ENCODE results near the gene TMEM63A.
"Not testable (repeated sequence)": the region's sequence is repeated elsewhere in the genome, so short reads cannot be mapped to it uniquely, and the experiment has no call there.

TMEM63A gene

GRCh38 chr1:225843426-225843795 lies 38.8 kb downstream of the TMEM63A start:
- DNase-seq = no peak

DNA sequence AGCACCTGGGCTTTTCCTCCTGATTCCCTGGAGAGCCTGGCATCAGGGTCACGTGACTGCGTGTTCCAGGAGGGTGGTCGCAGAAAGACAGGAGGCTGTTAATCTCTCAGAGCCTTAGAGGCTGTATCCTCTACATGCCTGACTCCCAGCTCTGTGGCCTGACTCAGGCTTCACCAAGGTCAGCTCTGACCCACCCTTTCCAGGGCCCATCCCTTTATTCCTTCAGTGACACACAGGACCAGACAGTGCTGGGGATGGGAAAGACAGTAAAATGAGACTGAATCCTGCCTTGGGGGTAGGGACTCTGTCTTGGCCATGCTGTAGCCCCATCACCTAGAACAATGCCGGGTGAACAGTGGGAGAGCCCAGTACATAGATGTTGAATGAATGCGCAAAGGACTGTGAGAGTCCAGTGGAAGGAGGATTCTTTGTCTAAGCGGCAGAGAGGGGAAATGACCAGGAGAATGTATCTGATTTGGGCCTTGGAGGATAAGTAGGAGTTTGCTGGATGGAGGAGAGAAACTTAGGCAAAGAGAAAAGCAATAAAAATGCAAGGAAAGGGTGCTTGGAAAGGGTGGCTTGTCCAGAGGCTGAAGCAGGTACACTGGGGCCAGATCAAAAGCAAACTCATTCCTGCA lies 39.3 kb downstream of the TMEM63A start:
- no peak for DNase-seq

- DNase-seq = no peak
These were observed 40.1 kb downstream of the TMEM63A start for GRCh38 chr1:225842074-225842473.

GRCh38 chr1:225840713-225841112 lies 41.5 kb downstream of the TMEM63A start:
- no peak for DNase-seq

DNA sequence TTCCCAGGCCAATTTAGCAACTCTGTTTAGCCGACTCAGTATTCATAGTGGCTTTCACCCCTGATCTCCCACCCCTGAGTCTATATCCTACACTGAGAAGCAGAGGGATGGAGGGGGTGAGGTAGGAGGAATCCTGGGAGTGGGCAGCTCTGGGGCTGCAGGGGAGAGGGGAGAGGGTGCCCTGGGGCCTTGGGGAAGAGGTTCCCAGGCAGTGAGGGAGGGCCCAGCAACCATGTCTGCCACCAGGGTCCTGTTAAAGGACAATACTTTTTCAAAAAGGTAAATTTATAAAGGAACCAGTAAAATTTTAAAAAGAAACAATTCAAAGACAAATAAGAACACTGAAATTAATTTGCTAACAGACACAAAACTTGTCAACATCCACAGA lies 42.0 kb downstream of the TMEM63A start:
- no peak for DNase-seq

GRCh38 chr1:225838793-225839192 lies 43.4 kb downstream of the TMEM63A start:
- no peak for DNase-seq

DNA sequence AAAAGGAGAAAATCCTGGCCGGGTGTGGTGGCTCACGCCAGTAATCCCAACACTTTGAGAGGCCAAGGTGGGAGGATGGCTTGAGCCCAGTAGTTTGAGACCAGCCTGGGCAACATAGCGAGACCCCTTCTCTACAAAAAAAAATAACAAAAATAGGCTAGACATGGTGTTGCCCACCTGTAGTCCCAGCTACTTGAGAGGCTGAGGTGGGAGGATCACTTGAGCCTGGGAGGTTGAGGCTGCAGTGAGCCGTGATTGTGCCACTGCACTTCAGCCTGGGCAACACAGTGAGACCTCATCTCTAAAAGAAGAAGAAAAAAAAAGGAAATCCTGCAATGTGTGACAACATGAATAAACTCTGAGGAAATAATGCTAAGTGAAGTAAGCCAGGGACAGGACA lies 45.9 kb downstream of the TMEM63A start:
- DNase-seq = not testable (repeated sequence)

DNA sequence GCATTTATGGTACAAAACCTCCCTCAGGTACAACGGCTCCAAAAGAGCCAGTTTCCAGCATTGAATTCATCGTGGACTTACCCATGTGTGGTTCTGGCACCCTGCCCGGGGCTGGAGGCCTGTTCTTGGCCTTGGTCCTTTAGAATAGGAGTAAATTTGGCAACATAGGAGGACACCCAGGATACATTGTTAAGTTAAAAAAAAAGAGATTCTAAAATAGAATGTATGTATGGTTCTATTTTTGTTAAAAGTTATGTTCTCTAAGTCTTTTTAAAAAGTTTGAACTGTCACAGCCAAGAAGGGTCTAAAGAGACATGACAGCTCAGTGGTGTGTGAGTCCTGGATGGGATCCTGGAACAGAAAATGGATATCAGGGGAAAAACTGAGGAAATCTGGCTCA lies 46.3 kb downstream of the TMEM63A start:
- DNase-seq = no peak

- DNase-seq = no peak
These were observed 47.5 kb downstream of the TMEM63A start for GRCh38 chr1:225834417-225835329.

- DNase-seq = no peak
These were observed 51.3 kb downstream of the TMEM63A start for GRCh38 chr1:225830841-225831240.

GRCh38 chr1:225828706-225829345 lies 53.4 kb downstream of the TMEM63A start:
- DNase-seq = no peak

- DNase-seq = no peak
These were observed 55.1 kb downstream of the TMEM63A start for GRCh38 chr1:225827076-225827475.

- DNase-seq = no peak
These were observed 56.6 kb downstream of the TMEM63A start for GRCh38 chr1:225825607-225826007.

DNA sequence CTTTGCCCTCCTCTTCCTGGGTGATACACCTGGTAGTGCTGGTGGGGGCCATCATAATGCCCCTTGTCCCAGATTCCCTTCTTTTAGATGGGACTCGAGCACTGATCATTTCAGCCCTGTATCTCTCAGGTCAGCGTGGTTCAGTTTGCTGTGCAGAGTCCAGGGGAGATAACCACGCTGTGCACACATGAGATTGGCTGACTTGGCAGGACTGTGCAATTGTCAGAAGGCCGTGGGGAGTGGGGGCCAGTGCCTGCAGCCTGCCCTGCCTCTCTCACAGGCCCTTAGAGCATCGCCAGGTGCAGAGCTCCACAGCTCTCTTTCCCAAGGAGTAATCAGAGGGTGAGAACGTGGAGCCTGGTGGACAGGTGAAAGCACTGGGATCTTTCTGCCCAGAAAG lies 57.1 kb downstream of the TMEM63A start:
- DNase-seq = no peak

- no peak for DNase-seq
These were observed 57.6 kb downstream of the TMEM63A start for GRCh38 chr1:225824533-225824941.

DNA sequence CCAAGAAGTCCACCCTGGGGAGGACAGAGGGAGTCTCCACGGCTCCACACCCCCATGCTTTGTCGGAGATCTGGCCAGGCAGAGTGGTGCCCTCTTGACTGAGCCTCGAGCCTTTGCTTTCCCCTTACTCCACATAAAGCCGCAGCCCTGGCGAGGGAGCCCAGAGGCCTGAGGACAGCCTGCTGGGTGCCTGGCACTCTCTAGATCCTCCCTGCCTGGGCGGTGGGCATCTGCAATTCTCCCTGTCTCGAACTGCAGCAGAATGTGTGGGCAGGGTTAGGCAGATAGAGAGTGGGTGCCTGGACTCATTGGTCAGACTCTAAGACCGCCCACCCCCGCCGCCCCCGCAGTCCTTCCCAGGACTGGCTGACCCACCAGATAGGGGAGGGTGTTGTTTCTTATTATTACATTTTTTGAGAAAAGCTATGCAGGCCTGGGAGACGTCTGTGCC lies 58.3 kb downstream of the TMEM63A start:
- no peak for DNase-seq

GRCh38 chr1:225822655-225823403 lies 59.4 kb downstream of the TMEM63A start:
- DNase-seq = no peak

DNA sequence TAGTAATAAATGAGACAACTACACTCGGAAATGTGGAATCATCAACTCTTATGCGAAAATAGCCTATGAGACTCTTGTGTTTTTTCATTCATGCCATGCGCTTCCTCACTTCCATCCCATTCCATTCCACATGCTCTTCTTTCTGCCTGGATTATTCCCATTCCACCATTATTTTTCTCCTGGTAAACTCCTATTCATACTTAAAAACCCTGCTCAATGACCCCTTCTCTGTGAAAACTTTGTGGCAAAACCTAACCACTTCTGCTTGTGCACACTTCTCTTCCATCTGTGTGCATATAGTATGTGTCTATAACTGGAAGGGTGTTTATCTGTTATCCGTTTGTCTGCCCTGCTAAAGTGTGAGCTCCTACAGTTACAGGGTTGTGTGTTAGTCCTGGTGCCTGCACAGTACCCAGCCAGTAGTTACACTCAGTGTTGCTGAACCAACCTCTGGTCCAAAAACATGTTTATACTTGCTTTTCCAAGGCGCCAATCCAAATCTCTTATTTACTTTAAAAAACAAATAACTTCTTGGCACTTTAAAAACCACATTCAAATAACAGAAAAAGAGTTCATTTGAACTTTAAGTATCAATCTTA lies 61.6 kb downstream of the TMEM63A start:
- DNase-seq = no peak

DNA sequence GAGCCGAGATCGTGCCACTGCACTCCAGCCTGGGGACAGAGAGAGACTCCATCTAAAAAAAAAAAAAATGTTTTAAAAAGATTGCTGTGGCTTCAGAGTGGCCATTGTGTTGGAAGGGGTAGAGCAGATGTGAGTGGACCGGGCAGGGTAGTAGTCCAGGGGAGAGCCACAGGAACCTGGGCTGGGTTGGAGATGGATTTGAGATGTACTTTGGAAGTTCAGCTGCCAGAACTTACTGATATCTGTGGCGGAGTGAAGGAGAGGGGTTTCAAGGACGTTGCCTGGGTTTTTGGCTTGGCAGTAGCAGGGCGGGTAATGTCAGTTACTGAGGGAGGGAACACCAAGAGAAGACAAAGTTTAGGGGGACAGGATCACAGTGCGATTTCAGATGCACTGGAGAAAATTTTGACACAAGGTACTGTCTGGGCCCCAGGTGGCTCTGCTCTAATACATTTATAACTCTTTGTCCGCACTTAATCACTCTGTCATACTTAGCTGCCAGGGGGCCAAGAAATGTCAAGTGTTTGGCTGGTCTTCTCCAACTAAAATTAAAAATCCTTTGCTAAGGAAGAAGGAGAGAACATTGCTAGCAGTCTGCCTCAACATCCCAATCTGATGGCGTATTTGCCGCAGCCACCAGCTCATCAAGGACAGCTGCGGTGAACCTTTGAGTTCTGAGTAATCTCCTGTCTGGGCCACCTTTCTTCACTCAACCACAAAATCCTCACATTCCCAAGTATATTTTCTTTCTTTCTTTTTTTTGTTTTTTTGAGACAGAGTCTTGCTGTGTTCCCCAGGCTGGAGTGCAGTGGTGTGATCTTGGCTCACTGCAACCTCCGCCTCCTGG lies 62.6 kb downstream of the TMEM63A start:
- no peak for DNase-seq

GRCh38 chr1:225818229-225818628 lies 64.0 kb downstream of the TMEM63A start:
- no peak for DNase-seq

DNA sequence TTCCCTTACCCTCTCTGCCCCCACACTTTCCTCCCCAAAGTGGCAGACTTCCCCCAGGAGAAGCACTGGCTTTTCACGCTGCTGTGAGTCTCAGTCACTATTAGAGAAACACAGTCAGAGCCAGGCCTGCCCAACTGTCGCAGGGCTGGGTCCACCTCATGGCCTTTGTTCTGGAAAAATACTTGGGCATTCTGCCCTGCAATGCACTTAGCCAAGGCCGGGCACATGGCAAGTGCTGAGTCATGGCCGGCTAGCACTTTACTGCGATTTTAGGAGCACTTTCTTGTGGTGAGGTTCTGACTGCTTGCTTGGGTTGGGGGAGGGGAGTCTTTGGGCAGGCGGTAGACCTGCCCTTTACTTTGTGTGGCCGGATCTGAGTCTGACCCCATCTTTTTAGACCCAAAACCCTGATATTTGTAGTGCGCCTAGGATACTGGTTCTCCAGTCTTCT lies 64.5 kb downstream of the TMEM63A start:
- DNase-seq = no peak

Data from NCI-H1930 (cell line).